RPMI7951 (cell line): Measurements from ENCODE around the gene GP5. TPM values are rescaled to one million over a fixed set of nuclear protein-coding genes. Genes with fewer than 3 reads are reported as not detected.

ENCODE experiments used
- DNase-seq: peaks from one replicate; pipeline ENCODE4 v3.0.0-alpha.2; 2012; ENCODE audit warnings: low read depth
- total RNA-seq: library from RNA; depleted of rRNA; stranded (reverse); fragments of >200 nt; shearing (Covaris generic); gene quantifications from 2 replicates; pipeline ENCODE4 v1.2.3, GENCODE V29; 2014

GP5 gene
- total RNA-seq, 1 experiment from 2014 or later = not detected

DNA sequence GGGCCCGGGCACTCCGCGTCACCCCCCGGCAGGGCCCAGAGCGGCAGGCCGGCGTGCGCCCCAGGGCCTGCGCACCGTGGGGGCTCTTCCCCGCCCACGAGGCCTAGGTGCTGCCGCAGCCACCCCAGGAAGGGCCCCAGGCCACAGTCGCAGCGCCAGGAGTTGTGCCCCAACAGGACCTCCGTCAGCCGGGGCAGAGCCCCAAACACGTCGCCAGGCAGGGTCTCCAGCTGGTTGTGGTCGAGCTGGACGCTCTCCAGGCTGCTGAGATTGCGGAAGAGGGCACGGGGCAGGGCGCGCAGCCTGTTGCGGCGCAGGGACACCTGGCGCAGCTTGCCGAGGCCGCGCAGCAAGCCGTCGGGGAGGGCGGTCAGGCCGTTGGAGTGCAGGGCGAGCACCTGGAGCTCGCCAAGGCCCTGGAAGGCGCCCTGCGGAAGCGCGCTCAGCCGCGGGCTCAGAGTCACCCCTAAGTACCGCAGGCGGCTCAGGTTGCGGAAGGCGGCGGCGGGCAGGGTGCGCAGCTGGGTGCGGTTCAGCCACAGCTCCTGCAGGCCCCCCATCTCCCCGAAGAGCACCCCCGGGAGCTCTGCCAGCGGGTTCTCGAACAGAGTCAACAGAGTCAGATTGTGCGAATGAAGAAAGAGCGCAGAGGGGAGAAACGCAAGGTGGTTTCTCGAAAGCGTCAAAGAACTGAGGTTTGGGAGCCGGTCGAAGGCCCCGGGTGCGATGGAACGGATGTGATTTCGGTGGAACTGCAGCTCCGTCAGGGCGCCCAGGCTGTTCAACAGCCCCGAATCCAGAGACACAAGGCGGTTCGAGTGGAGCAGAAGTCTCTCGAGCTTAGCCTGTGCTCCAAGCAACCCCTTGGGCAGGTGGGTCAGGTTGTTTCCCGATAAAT, 2.0 kb downstream of the GP5 start:
- DNase-seq = no peak

DNA sequence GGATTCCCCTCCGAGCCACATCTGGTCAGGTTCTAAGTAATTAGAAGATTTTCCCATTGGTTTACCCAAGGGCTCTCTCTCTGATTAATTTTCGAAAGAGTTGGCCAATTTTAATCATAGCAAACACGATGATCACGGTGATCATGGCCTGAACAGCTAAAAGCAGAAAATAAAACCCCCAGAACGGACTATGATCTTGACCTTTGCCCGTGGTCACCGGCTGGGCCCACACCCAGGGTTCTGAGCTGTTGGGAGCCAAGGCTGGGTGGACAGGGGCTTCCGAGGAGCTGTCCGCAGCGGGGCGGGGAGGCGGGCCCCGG, 2.6 kb downstream of the GP5 start:
- no peak for DNase-seq

DNA sequence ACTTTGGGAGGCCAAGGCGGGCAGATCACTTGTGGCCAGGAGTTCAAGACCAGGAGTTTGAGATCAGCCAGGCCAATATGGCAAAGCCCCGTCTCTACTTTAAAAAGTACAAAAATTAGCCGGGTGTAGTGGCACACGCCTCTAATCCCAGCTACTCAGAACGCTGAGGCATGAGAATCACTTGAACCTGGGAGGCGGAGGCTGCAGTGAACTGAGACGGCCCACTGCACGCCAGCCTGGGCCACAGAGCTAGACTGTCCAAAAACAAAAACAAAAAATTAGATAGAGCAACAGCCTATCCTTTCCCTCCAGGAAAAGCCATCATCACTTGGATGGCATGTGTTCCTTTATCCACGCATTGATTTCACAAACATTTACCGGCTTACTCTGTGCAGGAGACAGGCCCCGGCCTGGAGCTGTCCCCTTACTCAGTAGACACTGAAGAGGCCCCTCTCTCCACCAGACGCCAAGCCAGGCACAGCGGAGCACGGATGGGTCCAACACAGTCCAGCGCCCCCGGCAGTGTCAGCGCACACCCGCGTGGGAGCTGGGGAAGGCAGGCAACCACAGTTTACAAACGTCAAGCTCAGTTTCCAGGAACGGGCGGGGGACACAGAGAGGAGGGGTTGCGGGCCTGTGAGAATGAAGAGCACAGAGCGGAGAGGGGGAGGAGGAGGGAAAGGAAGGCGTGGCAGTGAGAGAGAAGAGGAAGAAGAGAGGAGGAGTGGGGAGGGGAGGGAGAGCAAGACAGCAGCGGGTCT, 3.1 kb downstream of the GP5 start:
- DNase-seq = peak; percentile 33

DNA sequence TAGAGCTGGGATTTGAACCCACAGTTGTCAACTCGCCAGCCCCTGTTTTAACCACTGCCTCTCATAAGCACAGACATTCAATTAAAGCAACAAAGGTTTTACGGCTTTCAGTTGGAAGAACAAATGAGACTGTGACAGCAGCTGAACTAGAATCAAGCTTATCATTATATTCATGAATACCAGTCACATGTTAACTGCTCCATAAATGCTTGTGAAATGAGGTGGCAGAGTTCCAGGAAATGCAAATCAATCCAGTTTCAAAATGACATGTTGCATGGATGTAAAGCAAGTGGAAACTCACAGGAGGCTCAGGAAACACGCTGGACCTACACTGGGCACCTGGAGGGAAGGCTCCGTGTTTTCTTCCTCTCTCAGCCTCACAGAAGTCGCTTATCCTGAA, 3.9 kb downstream of the GP5 start:
- no peak for DNase-seq

DNA sequence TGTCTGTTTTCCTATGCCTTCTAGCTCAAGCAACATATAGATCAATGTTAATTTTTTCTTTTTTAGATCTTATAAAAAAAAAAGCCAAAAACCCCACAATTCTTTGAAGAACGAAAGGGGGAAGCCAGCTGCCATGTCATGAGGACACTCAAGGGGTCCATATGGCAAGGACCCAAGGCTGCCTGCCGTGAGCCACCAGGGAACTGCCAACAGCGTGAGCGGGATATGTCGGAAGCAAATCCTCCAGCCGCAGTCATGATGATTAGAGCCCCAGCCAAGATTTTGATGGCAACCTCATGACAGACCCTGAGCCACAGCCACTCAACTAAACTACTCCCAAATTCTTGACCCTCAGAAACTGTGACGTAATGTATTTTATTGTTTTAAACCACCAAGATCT, 6.5 kb downstream of the GP5 start:
- DNase-seq = no peak

DNA sequence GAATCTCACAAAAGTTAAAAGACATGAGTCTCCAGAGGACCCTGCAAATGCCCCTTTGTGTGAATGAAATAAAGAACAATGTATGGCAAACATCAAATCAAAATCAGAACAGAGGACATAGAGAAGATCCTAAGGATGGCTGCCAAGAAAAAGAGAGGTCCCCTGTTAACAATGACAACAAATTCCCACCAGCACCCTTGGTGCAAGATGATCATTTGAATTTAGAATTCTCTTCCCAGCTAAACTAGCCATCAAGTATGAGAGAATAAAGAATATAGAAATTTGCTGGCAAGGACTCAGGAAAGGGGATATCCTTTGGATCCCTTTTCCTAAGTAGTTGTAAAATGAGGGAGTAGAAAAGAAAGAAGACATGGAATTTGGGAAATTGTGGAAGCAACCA, 8.2 kb downstream of the GP5 start:
- DNase-seq = no peak

DNA sequence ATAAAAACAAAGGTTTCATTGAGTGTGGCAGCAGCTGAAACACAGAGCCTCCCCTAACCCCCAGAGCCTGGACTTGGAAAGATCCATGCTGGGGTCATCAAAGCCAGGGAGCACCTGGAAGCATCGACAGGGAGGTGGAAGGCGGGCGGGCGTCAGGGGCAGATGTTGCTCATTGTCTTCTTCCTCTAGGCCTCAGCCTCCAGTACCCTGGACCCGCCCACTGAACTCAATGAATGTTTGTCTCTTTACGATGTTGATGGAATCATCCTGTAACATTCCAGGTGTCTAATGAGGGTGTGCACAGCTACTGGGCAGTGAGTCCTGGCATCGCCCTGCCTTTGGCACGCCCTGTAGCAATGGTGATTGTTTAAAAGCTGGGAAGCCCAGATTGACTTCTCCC, 9.8 kb downstream of the GP5 start:
- no peak for DNase-seq

DNA sequence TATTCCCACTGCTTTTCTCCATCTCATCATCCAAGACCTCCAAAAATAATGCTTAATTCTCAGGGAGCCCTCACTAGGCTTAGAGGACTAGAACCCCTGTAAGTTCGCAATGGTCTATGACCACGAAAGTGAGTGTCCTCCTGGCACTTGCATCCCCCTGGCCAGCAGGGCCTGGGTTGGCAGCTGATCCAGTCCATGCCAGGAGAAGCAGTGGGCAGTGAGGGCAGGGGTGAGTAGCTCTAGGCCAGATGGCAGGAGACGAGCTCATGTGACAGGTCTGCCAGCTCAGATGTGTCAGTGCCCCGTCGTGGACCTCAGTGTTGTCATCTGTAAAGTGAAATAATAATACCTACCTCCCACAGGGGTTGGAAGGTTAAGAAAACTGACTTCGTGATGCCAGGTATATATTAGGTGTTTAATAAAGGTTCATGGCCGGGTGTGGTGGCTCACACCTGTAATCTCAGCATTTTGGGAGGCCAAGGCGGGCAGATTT, 11.1 kb downstream of the GP5 start:
- DNase-seq = no peak

DNA sequence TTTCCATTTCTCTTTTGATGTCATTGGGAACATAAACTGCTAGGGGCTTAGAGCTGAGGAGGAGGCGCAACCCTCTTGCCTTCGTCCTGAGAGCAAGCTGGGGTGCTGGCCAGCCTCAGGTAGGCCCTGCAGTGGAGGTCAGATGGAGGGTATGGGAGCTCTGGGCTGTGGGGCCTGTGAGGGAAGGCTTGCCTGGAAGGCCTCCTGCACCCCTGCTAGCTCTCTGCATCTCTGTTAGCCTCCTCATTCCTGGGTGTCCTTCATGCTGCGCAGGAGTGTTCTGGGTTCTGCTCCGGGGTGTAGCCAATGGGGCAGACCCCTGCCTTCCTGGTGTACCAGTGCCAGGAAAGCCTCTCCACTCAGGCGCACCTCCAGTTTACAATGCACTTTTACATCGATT, 11.8 kb downstream of the GP5 start:
- no peak for DNase-seq

DNA sequence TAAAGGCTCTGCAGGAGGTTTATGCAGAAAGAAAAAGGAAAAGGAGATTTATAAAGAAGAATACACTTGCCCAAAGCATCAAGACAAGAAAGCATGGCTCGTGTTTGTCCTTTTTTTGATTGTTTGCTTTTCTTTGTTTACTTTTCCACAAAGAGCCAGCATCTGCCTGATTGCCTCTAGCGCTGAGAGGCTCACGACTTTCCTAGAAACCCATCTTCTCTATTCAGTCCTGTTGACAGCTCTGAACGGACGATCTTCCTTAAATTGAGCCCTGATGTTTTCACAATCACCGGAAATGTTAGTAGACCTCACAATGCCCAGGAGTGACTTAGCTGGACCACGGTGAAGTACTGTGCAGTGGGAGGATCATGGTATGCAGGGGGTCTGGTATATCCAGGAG, 12.4 kb downstream of the GP5 start:
- DNase-seq = no peak

DNA sequence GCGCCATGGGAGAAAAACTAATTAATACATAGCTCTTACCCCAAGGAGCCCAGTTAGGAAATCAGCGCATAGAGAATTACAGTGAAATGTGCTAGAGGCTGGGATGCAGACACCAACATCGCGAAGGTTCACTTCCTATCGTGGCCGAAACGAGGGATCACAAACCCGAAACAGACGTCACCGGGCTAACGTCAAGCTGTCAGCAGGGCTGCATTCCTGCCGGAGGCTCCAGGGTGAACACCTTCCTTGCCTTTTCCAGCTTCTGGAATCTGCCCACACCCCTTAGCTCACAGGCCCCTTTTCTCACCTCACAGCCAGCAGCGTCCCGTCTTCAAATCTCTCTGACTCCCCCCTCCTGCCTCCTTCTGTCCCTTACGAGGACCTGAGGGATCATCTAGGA, 13.0 kb downstream of the GP5 start:
- no peak for DNase-seq

DNA sequence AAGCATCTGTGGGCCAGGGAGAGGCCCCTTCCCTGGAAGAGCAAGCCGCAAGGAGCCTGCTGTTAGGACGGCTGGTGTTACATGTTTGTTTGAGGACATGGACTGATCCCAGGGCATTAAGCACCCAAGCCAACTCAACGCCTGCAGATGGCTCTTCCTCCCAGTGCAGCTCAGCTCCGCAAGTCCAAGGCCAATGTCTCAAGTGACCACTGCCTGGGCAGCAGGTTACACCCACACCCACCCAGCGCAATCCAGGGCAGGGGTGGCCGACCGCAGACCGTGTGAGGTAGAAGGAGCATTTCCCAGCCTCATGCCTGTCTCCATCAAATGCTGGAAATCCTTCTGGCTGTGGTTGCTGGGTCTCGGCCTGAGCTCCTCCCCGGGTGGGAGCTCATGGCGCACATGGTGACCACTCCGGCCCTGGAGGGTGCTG, 14.5 kb downstream of the GP5 start:
- DNase-seq = no peak

DNA sequence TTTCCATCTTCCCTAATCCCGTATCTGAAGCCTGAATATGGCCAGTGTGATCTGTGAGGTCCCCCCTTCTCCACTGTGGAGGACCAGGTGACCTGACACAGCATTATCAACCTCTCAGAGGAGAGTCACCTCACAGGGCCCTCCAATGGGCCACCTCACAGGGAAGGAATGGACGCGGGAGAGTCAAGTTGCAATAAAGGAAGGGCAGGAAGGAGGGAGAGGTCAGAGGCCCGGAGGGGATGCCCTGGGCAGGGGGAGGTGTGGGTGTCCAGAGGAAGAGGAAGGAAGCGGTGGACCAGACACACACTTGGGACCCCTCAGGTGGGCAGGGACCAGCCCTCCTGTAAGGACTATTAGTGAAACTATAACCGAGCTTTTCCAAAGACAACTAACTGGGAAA, 14.9 kb downstream of the GP5 start:
- no peak for DNase-seq

DNA sequence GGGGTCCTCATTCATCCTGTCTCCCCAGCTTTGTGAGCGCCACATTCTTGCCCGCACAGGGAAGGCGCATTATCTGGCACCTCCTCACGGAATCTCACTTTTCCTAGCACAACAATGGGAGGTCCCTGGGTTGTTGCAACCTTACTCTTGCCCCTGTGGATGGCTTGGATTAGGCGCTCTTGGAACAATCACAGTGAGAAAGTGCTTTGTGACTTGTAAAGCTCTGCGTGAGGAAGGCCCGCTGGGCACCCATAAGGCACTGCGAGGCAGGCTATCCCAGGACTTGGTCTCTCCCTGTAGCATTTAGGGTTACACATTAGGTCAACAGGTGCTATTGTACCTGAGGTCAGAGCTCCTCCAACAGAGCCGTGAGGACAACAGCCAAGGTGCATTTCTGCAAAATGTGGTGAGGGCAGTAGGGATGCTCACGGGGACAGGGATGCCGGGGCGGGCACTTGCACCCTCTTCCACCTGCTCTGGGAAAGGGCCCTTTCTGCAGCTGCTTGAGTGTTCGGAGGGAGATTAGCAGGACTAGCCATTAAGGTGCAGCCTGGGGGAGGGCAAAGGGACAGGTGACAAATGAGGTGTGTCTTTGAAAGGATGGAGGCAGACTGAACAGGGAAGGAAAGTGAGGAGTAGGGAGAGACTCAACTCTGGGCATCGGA, 15.7 kb downstream of the GP5 start:
- DNase-seq = no peak

DNA sequence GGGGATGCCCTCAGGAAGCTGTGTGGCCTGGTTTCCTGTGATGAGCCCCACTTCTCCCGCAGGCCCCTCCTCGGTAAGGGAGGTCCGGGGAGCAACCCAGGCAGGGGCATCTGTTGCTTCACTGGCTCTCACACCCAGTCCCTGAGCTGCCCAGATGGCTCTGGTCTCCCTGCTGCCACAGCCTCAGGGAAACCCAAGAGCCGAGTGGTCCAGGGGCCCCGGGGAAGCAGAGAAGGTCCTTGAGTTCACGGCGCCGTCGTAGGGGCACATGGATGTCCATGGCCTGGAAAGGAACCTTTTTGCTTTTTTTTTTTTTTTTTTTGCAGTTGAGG, 16.2 kb downstream of the GP5 start:
- no peak for DNase-seq

DNA sequence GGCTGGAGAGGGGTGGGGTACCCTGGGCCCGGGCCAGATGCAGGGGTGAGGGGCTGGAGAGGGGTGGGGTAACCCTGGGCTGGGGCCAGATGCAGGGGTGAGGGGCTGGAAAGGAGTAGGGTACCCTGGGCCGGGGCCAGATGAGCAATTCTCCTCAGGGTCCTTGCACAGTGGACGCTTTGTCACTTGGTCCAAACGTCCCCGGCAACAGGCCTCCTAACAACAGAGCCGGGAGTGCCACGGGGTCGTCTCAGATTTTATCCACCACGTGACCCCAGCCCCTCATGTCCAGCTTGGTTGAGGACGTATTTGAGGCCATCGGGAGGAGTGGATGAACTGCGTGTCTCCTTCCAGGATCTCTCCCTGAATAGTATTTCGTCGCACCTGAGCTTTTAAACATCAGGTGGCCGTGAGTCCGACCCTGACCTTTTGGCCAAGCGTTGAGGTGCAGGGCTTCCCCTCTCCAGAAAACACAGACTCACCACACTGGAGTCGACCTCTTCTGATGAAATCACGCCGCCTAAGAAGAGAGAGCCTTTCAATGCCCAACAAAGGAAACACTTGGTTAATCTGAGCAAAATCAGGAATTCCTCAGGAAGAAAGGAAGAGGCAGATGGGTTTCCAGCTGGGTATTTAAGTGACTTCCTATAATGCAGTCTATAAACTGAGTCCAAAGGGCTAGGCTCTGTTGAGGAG, 16.7 kb downstream of the GP5 start:
- DNase-seq = no peak

DNA sequence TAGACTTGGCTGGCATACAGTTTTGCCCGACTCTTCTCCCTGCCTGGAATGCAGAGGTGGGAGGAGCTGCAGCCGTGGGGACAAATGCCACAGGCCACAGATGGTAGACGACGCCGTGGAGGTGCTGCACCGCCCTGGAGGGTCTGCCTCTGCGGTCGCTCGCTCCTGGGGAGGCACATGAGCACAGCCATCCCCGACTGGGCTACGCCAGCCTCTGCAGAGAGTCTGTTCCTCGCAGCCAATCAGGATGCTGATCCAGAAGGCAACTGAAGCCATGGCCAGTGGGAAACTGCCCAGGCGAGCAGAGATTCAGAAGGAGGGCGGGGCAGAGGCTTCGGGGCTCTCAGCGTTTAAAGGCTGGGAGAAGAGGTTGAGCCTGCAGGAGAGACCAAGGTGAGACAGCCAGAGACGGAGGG, 17.6 kb downstream of the GP5 start:
- peak; percentile 27 for DNase-seq

DNA sequence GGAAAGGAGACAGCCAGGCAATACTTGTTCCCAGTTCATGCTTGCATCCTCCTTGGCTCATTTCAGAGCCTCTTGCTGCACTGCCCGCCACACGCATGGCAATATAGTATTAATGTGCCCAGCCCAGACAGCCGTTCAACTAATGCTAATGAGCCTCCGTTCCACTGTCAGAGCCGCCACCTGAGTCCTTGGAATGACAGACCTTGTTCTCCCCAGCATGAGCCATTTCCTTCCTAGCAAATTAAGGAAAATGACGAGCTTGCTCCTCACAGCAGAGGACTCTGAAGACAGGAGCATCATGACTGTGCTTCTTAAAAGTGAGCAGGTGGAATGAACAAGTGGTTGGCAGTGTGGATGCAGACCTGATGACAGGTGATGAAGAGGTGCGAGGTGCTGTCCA, 18.7 kb downstream of the GP5 start:
- no peak for DNase-seq

DNA sequence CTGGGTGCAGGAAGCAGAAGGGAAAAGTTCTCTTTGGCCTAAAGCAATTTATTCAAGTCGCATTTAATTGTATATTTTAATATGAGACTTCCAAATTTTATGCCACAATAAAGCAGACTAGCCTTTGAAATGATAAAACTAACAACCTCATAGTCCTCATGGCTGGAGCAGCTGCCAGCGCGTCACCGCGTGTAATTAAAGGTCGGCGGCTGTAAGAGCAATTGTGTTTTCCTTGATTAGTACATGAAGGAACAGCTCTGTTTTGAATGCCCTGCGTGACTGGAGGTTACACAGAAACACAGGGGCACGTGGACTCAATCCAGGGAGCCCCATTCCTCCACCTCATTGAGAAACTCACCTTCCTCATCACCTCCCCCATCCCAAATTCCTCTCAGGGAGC, 19.4 kb downstream of the GP5 start:
- DNase-seq = no peak

DNA sequence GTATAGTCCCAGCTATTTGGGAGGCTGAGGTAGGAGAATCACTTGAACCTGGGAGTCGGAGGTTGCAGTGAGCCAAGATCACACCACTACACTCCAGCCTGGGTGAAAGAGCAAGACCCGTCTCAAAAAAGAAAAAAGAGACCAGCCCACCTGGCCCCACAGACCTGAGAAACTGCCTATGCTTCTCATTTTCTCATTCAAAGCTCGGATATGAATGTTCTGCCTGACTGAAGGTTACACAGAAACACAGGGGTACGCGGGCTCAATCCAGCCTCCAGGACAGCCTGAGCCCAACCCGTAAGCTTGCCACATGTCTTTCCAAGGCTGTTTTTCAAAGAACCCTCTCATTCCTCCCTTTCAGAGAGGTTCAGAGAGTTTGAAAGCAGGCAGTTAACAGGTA, 19.8 kb downstream of the GP5 start:
- no peak for DNase-seq

DNA sequence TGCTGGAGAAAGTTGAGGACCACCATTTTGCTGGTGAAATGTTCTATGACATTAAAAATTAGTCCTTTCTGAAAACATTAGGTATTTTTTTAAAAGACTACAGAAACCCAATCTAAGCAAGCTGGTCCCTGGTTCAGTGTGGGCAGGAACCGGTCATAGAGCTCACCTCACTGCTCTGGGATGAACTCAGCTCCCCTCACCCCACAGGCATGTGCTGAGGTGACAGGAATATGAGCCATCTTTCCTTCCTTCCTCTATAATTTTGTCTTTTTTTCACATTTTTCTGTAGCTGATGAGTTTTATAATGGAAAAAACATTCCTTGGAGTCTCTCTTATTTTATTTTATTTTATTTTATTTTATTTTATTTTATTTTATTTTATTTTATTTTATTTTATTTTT, 21.4 kb downstream of the GP5 start:
- no peak for DNase-seq

DNA sequence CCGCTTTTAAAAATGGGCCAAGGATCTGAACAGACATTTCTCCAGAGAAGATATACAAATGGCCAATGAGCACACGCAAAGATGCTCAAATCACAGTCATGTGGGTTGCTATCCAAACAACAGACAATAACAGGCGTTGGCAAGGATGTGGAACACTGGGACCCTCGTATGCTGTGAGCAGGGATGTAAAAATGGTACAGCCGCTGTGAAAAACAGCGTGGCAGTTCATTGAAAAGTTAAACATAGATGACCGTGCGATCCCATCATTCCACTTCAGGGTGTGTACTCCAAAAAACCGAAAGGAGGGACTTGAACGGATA, 22.9 kb downstream of the GP5 start:
- DNase-seq = no peak
